Esophagus muscularis mucosa (tissue), 4 donors: ENCODE results near the gene TENM3.

Experiments
- CTCF ChIP-seq, 3 experiments: fragments of 200-600 bp in 2 of 3; fragments of 450-650 bp in 1 of 3; sonication (generic) in 2 of 3; IDR thresholded peaks; one replicate each; pipeline ENCODE4 v1.5.1; 2017 to 2019; ENCODE audit warnings: antibody characterized with exemption in 3 of 3, mild to moderate bottlenecking in 2 of 3, moderate library complexity in 1 of 3
- EP300 ChIP-seq: sonication (generic); formaldehyde crosslinking; IDR thresholded peaks from one replicate; pipeline ENCODE4 v1.6.1; 2017; ENCODE audit warnings: antibody characterized with exemption
- POLR2A ChIP-seq: fragments of 450-650 bp; IDR thresholded peaks from one replicate; pipeline ENCODE4 v1.6.1; 2017; ENCODE audit warnings: antibody characterized with exemption, moderate library complexity, mild to moderate bottlenecking, low read depth

- TF ChIP-seq CTCF (IDR thresholded peaks at IDR 0.05) (no peak), POLR2A (no peak), EP300 (no peak)
These were observed 172.9 kb downstream of the TENM3 start for GRCh38 chr4:182416067-182416466.
